GM12878 (cell line): ENCODE data around the gene AURKAIP1. TPM values are rescaled to one million over a fixed set of nuclear protein-coding genes. Genes with fewer than 3 reads are reported as not detected.
A peak's percentile ranks its signal among the peaks of the same experiment; 100 is the strongest.
"Not testable (repeated sequence)": the region's sequence is repeated elsewhere in the genome, so short reads cannot be mapped to it uniquely, and the experiment has no call there.

Experiments used
- ATAC-seq: fragments of 200-7000 bp; cut with Tn5 transposase; 3 replicates; pipeline ENCODE4 v1.9.1; 2020; ENCODE audit warnings: mild to moderate bottlenecking, moderate library complexity
- BruUV-seq: library from RNA; stranded (reverse); fragments of 400-500 nt; replicated peaks from 2 replicates; lab custom pipeline; 2021; lab: Mats Ljungman, UMichigan
- CTCF ChIA-PET: fragments of 300-600 bp; sonication (Branson Sonifier 250); formaldehyde crosslinking; extraction: SDS; loops from one replicate; lab custom pipeline; 2021; ENCODE audit warnings: inconsistent platforms; lab: Yijun Ruan, JAX
- POLR2A ChIA-PET: fragments of 350-600 bp; formaldehyde crosslinking; extraction: SDS; loops from one replicate; lab custom pipeline; 2021; ENCODE audit warnings: inconsistent platforms; lab: Charles Lee
- RAD21 ChIA-PET: fragments of 300-600 bp; sonication (Branson Sonifier 250); formaldehyde crosslinking; loops from one replicate; lab custom pipeline; 2023; ENCODE audit warnings: antibody characterized with exemption; ENCODE audit not compliant: unreplicated experiment; lab: Charles Lee
- SMC1A ChIA-PET: fragments of 300-600 bp; sonication (Branson Sonifier 250); formaldehyde crosslinking; loops from one replicate; lab custom pipeline; 2023; ENCODE audit not compliant: unreplicated experiment, uncharacterized antibody; lab: Charles Lee
- DNase-seq: peaks from one replicate; pipeline ENCODE4 v3.0.0-alpha.2; 2011; ENCODE audit warnings: low read depth, low spot score
- FAIRE-seq: peaks from 3 replicates; lab custom pipeline; 2011; peaks lifted over from hg19 to GRCh38; lab: Jason Lieb, UNC
- H2AFZ ChIP-seq: 2 replicates; pipeline ENCODE4 v1.6.0; 2011; ENCODE audit warnings: low read depth, low read length, control low read depth; ENCODE audit not compliant: control insufficient read depth
- H3K27ac ChIP-seq: 2 replicates; pipeline ENCODE4 v1.5.1; 2011; ENCODE audit warnings: control low read depth; ENCODE audit not compliant: control insufficient read depth, insufficient read depth
- H3K27me3 ChIP-seq, 2 experiments: replicated peaks in 1 of 2; 2 replicates each; pipeline versions ENCODE4 v1.6.0 to v1.6.1; 2011; ENCODE audit warnings: low read length in 1 of 2; ENCODE audit not compliant: control insufficient read depth in 2 of 2, insufficient read depth in 2 of 2
- H3K36me3 ChIP-seq, 2 experiments: 2 replicates each; pipeline ENCODE4 v1.5.1; 2011; ENCODE audit warnings: low read length in 1 of 2; ENCODE audit not compliant: control insufficient read depth in 2 of 2, insufficient read depth in 2 of 2
- H3K4me1 ChIP-seq: 2 replicates; pipeline ENCODE4 v1.6.1; 2011; ENCODE audit warnings: mild to moderate bottlenecking, low read length, moderate library complexity, mixed read lengths; ENCODE audit not compliant: control insufficient read depth, insufficient read depth
- H3K4me2 ChIP-seq: 2 replicates; pipeline ENCODE4 v1.6.0; 2011; ENCODE audit warnings: control low read depth; ENCODE audit not compliant: control insufficient read depth, insufficient read depth
- H3K4me3 ChIP-seq: fragments of 200-600 bp; sonication (generic); 2 replicates; pipeline ENCODE4 v1.5.1; 2016
- H3K79me2 ChIP-seq: 2 replicates; pipeline ENCODE4 v1.6.0; 2011; ENCODE audit warnings: low read length; ENCODE audit not compliant: control insufficient read depth, insufficient read depth
- H3K9ac ChIP-seq: 2 replicates; pipeline ENCODE4 v1.8.0; 2011; ENCODE audit warnings: low read length, control low read depth, mixed read lengths; ENCODE audit not compliant: control insufficient read depth, insufficient read depth
- H3K9me3 ChIP-seq: replicated peaks from 3 replicates; pipeline ENCODE4 v1.5.1; 2011; ENCODE audit warnings: mild to moderate bottlenecking, low read length; ENCODE audit not compliant: control insufficient read depth, insufficient read depth
- H4K20me1 ChIP-seq: 2 replicates; pipeline ENCODE4 v1.6.0; 2011; ENCODE audit not compliant: control insufficient read depth, insufficient read depth
- CBX5 ChIP-seq: sonication (generic); IDR thresholded peaks from 2 replicates; pipeline ENCODE4 v1.6.1; 2016; ENCODE audit warnings: low read depth, moderate library complexity, mild to moderate bottlenecking, inconsistent platforms
- MTA2 ChIP-seq: fragments of 450-650 bp; IDR thresholded peaks from 2 replicates; pipeline ENCODE4 v1.6.1; 2016; ENCODE audit warnings: low read depth, mild to moderate bottlenecking, moderate library complexity
- POLR2A ChIP-seq: IDR thresholded peaks from 2 replicates; pipeline ENCODE4 v1.6.1; 2011; ENCODE audit warnings: low read depth, mild to moderate bottlenecking, low read length
- TARDBP ChIP-seq: IDR thresholded peaks from 2 replicates; pipeline ENCODE4 v1.6.1; 2016; ENCODE audit warnings: borderline replicate concordance
- TCF7 ChIP-seq: IDR thresholded peaks from 2 replicates; pipeline ENCODE4 v1.6.1; 2014; ENCODE audit warnings: antibody characterized with exemption, borderline replicate concordance
- WGBS: methylation state at CpG from one replicate; pipeline ENCODE4 v1.1.6; 2016; ENCODE audit warnings: low lambda C conversion rate; ENCODE audit not compliant: insufficient replicate concordance, insufficient coverage; ENCODE audit errors: missing lambda C conversion rate; 5-methylcytosine and 5-hydroxymethylcytosine counted together
- in situ Hi-C: fragments of 300-500 bp; cut with MboI; formaldehyde crosslinking; loops from 9 replicates; pipeline ENCODE4 v1.14.3; 2018; ENCODE audit warnings: mixed read lengths
- intact Hi-C: fragments of 100-400 bp; cut with micrococcal nuclease; formaldehyde crosslinking; loops from one replicate; pipeline ENCODE4 v1.14.2; 2022; ENCODE audit not compliant: unreplicated experiment
- polyA plus RNA-seq, 11 experiments: library from polyadenylated mRNA; depleted of rRNA in 4 of 11; unstranded in 6 of 11; stranded (reverse) in 5 of 11; fragments of >200 nt; fragmentation: Nextera tagmentation in 4 of 11; fragmentation: Illumina TruSeq in 1 of 11; extraction: Ambion mirVana in 4 of 11; extraction: Trizol in 1 of 11; gene quantifications; 1 replicate in 1 of 11; 2 replicates in 10 of 11; pipeline versions ENCODE4 v1.2.1 to v1.2.3, GENCODE V29; 2011 to 2016; ENCODE audit warnings: inconsistent platforms in 2 of 11, missing spikeins in 2 of 11, low read depth in 1 of 11
- total RNA-seq, 4 experiments: library from RNA; depleted of rRNA in 3 of 4; stranded (reverse); fragments of >200 nt in 3 of 4; fragmentation: Illumina TruSeq in 1 of 4; extraction: Trizol in 1 of 4; gene quantifications; 2 replicates each; pipeline versions ENCODE4 v1.2.1 to v1.2.3, GENCODE V29; 2013 to 2021

The AURKAIP1 gene
- total and polyA plus RNA-seq, 10 of the 15 experiments (the other 5 are each of a cell fraction or from before 2014, with no cell fraction given): 6.5 to 366 (median 120) TPM

DNA sequence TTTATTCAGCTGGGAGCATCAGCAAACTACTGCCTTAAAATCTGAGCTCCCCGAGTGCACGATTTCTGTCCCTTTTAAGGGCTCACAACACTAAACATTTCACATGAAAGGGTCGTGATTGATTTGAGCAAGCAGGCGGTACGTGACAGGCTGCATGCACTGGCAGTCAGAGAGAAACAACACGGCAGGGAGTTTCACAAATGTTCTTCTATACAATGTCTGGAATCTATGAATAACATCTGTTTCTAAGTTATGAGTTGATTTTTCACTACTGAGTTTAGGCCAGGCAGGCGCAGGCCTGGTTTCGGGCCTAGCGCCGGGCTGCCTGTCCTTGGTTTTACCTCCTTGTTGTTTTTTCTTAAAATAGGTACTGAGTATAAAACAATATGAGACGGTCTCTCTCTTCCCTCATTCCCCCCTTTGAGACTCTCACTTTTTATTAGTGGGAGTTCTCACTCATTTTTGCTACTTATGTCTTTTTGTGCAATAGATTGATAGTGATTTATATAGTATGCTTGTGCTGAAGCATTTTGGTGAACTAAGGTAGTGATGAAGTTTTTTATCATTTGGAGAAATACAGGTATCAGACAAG, 37.4 kb upstream of the AURKAIP1 start:
- CTCF ChIA-PET: interaction anchor here (3.2 kb wide), 1 partner anchor 28 kb away, joined by 16 read pairs; no protein-coding TSS in a partner anchor
- H3K4me2 ChIP-seq: peak overlapping the region; percentile 25; the same call in 1 of the 2 replicates
- peak; percentile 40; the same call in 1 of the 2 replicates for TF ChIP-seq CBX5
- H4K20me1 ChIP-seq, in situ Hi-C loops, RAD21 ChIA-PET, DNase-seq, ATAC-seq, H3K4me3 ChIP-seq, H3K27me3 ChIP-seq, SMC1A ChIA-PET, H3K36me3 ChIP-seq, H3K9ac ChIP-seq, POLR2A ChIA-PET, BruUV-seq, H3K4me1 ChIP-seq, intact Hi-C loops, H2AFZ ChIP-seq: not testable (repeated sequence)
- H3K9me3 ChIP-seq: peaks cover 14% of the 10 kb centered on the region
- peak; percentile 82 for FAIRE-seq
- peak overlapping the region; percentile 63 for H3K27ac ChIP-seq
- H3K79me2 ChIP-seq: peaks cover 22% of the 10 kb centered on the region
- WGBS: under 1% methylated on average over 11 of the region's 11 CpGs

DNA sequence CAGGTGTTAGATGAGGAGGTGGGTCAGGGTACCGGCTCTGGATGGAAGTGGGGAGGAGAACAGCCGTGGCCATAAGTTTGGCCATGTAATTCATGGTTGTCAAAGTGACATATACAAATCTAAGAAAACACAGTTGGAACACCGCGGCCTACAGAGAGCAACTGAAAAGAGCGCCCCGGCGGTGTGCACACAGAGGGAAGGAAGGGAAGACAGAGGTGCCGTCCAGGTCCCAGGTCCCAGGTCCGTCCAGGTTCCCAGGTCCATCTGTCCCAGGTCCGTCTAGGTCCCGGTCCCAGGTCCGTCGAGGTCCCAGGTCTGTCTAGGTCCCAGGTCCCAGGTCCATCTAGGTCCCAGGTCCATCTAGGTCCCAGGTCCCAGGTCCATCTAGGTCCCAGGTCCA, 36.6 kb upstream of the AURKAIP1 start:
- H3K9ac ChIP-seq: no peak overlapping the region
- no peaks in the 10 kb centered on the region for H3K27me3 ChIP-seq
- H4K20me1 ChIP-seq: no peaks in the 10 kb centered on the region
- 0 out of 2 replicates have a peak overlapping the region, but pooled peaks have one; percentile 25 for H3K4me2 ChIP-seq
- no peak overlapping the region for H3K4me3 ChIP-seq
- H3K9me3 ChIP-seq: peaks cover 14% of the 10 kb centered on the region
- ATAC-seq (no peak), DNase-seq (no peak), FAIRE-seq (no peak)
- no TSS peak for BruUV-seq
- H2AFZ ChIP-seq: no peak overlapping the region
- ChIA-PET POLR2A (interaction anchor here (1.1 kb wide), 1 partner anchor 12 kb away, joined by 3 read pairs; the partner anchor contains the start of gene CCNL2), SMC1A (no interaction called here), RAD21 (no interaction called here), CTCF (no interaction called here)
- TF ChIP-seq TARDBP (no peak), TCF7 (no peak), POLR2A (0 out of 2 replicates have a peak, but pooled peaks have one; percentile 31), MTA2 (no peak)
- peaks cover 30% of the 10 kb centered on the region for H3K79me2 ChIP-seq
- H3K27ac ChIP-seq: peak overlapping the region; percentile 63
- H3K4me1 ChIP-seq: peaks cover 8% of the 10 kb centered on the region
- in situ Hi-C loops: no loop called here
- H3K36me3 ChIP-seq: no peaks in the 10 kb centered on the region; a peak in 2 of 4 replicates
- intact Hi-C loops: no loop called here
- whole genome bisulfite sequencing: 99% methylated on average over 13 of the region's 13 CpGs

DNA sequence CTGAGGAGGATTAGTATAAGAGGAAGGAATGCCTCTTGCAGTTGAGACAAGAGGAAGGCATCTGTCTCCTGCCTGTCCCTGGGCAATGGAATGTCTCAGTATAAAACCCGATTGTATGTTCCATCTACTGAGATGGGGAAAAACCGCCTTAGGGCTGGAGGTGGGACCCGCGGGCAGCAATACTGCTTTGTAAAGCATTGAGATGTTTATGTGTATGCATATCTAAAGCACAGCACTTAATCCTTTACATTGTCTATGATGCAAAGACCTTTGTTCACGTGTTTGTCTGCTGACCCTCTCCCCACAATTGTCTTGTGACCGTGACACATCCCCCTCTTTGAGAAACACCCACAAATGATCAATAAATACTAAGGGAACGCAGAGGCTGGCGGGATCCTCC, 35.2 kb upstream of the AURKAIP1 start:
- H2AFZ ChIP-seq, intact Hi-C loops, FAIRE-seq, H3K36me3 ChIP-seq, BruUV-seq, ATAC-seq, H3K4me2 ChIP-seq, H3K27ac ChIP-seq, H3K4me3 ChIP-seq, H3K9ac ChIP-seq, RAD21 ChIA-PET, SMC1A ChIA-PET, H3K27me3 ChIP-seq, DNase-seq, H4K20me1 ChIP-seq, CTCF ChIA-PET, in situ Hi-C loops: not testable (repeated sequence)
- Histone ChIP-seq H3K4me1 (peaks cover 16% of the 10 kb centered on the region), H3K79me2 (peaks cover 44% of the 10 kb centered on the region), H3K9me3 (peaks cover 14% of the 10 kb centered on the region)
- WGBS: 87% methylated on average over 8 of the region's 8 CpGs
- POLR2A ChIA-PET: interaction anchor here (1.0 to 1.1 kb wide), 2 partner anchors 11 kb away, joined by 3 read pairs; partner anchors contain the start of gene CCNL2
